Measurements from ENCODE around the gene GARIN5B. TPM values are rescaled to one million over a fixed set of nuclear protein-coding genes. Genes with fewer than 3 reads are reported as not detected.
A peak's percentile ranks its signal among the peaks of the same experiment; 100 is the strongest.

The GARIN5B gene
- total RNA-seq (2021), result 0.13 and 0.15 TPM in 2 replicates
- long read RNA-seq, result 0 reads

- no peaks in the 10 kb centered on the region for H4K20me1 ChIP-seq (ENCODE audit: control insufficient read depth, insufficient read depth, insufficient read length)
- no peaks in the 10 kb centered on the region for H3K79me1 ChIP-seq (ENCODE audit: insufficient read depth, low read depth, low read length, poor library complexity, severe bottlenecking)
- no peak within 1 kb of the TSS for H4K8ac ChIP-seq (replicated peaks; ENCODE audit: insufficient read length, low read depth, low read length)
- no peaks in the 10 kb centered on the region; the same call in 1 of the 2 replicates for H3K27me3 ChIP-seq (ENCODE audit: insufficient read depth, low read length)
- DNase-seq, result no peak
- no peak within 1 kb of the TSS for H2BK20ac ChIP-seq (ENCODE audit: low read depth, low read length, poor library complexity, severe bottlenecking)
- H2BK120ac ChIP-seq (ENCODE audit: low read depth, low read length, poor library complexity, severe bottlenecking), result no peak within 1 kb of the TSS
- peak within 1 kb of the TSS; percentile 57 for H3K18ac ChIP-seq (ENCODE audit: insufficient read length, low read depth, low read length)
- H2BK5ac ChIP-seq (ENCODE audit: insufficient read length, low read length), result no peak within 1 kb of the TSS
- H3K4me3 Mint-ChIP-seq, result peak within 1 kb of the TSS in 1 of 2 experiments; percentile 54; a peak in 2 of 5 replicates
- H4K91ac ChIP-seq (ENCODE audit: insufficient read length, low read depth, low read length), result no peak within 1 kb of the TSS
- no peak within 1 kb of the TSS for H2BK12ac ChIP-seq (ENCODE audit: insufficient read length, low read depth, low read length)
- H2AFZ ChIP-seq (ENCODE audit: low read length), result no peak within 1 kb of the TSS
- H3K9me3 ChIP-seq (ENCODE audit: control insufficient read depth, low read depth, low read length), result no peaks in the 10 kb centered on the region
- peak within 1 kb of the TSS in 1 of 3 experiments; percentile 35; a peak in 1 of 7 replicates for H3K27ac Mint-ChIP-seq
- H3K27me3 Mint-ChIP-seq (ENCODE audit: low read depth), result peaks cover 55% of the 10 kb centered on the region
- WGBS (ENCODE audit: extremely low coverage, insufficient read length, low lambda C conversion rate), result no CpG with 5 or more reads among the region's 27 CpGs
- no peak within 1 kb of the TSS for H3K23ac ChIP-seq (ENCODE audit: insufficient read length, low read depth, low read length)
- H3T11ph ChIP-seq (ENCODE audit: low read length), result no peak within 1 kb of the TSS
- peaks cover 12 to 26% of the 10 kb centered on the region in 2 experiments for H3K4me1 Mint-ChIP-seq
- H3K9me3 Mint-ChIP-seq, result no peaks in the 10 kb centered on the region
- no peak within 1 kb of the TSS for H3K9ac ChIP-seq (ENCODE audit: extremely low read depth, insufficient read length, low read length)
- H2BK15ac ChIP-seq (ENCODE audit: low read depth, low read length), result no peak within 1 kb of the TSS
- H3K4ac ChIP-seq (ENCODE audit: low read depth, low read length), result no peak within 1 kb of the TSS
- H3K23me2 ChIP-seq (ENCODE audit: insufficient read length, low read depth, low read length, poor library complexity, severe bottlenecking), result no peaks in the 10 kb centered on the region
- no peaks in the 10 kb centered on the region for H3K79me2 ChIP-seq (ENCODE audit: insufficient read depth, low read length)
- H4K5ac ChIP-seq (ENCODE audit: insufficient read length, low read depth, low read length), result no peak within 1 kb of the TSS
- H2AK5ac ChIP-seq (ENCODE audit: insufficient read length, low read length), result no peak within 1 kb of the TSS
- H3K56ac ChIP-seq (ENCODE audit: insufficient read length, low read depth, low read length), result no peak within 1 kb of the TSS
- no peak for TF ChIP-seq CTCF (conservative IDR thresholded peaks at IDR 0.05)
- H3K14ac ChIP-seq (ENCODE audit: insufficient read depth, low read length), result peak within 1 kb of the TSS; percentile 6; the same call in 1 of the 2 replicates
- H3K4me2 ChIP-seq (ENCODE audit: insufficient read depth, insufficient read length, low read length), result no peak within 1 kb of the TSS
- H3K4me1 ChIP-seq (ENCODE audit: insufficient read depth, low read length), result no peaks in the 10 kb centered on the region
- no peaks in the 10 kb centered on the region for H3K36me3 Mint-ChIP-seq (ENCODE audit: insufficient read depth in 1 of 3, low read depth in 3 of 3)
- no peak within 1 kb of the TSS for H3K27ac ChIP-seq (ENCODE audit: insufficient read length, low read depth, low read length)
These were observed at the start of gene GARIN5B for GRCh38 chr19:55362990-55363716. TSS of gene GARIN5B (minus strand) at chr19:55363260. CDS start at chr19:55363066, 194 bp downstream.
